ENCODE data around the gene CPEB1.
"Not testable (repeated sequence)": the region's sequence is repeated elsewhere in the genome, so short reads cannot be mapped to it uniquely, and the experiment has no call there.

Gene CPEB1

DNA sequence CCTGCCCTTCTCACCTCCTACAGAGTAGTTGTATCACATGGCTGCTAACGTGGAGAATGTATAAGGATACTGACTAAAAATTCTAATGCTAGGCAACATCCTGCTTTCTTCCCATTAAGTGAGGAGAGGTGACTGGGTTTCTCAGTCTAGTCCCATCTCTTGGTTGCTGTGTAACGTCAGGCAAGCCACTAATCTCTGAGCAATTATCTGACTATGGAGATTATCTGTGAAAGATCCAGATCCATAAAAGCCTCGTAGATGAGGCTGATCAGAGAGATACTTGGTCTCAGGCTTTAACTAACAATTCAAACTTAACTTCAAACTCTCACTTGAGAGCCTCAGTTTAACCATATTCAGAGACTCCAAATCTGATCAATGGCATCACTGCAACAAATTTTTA, 102.2 kb downstream of the CPEB1 start:
- no peak for DNase-seq (ENCODE audit: low read depth)

DNA sequence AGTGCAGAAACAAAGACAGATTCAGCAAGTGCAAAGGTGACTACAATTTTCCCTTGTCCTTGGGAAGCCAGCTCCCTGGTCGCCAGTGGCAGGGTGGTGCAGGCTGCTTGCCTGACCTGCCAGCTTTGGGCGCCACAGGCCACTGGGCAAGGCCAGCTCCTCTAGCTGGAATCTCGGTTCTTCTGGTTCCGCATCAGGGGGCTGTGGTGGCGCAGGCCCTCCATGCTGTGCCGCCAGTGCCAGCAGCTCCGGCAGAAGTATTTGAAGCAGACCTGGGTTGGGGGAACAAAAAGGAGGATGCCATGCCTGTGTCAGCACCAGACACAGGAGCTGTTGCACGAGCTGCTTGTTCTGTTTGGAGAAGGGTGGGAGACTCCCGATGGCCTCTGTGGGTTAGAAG, 102.7 kb downstream of the CPEB1 start:
- no peak for DNase-seq (ENCODE audit: low read depth)

DNA sequence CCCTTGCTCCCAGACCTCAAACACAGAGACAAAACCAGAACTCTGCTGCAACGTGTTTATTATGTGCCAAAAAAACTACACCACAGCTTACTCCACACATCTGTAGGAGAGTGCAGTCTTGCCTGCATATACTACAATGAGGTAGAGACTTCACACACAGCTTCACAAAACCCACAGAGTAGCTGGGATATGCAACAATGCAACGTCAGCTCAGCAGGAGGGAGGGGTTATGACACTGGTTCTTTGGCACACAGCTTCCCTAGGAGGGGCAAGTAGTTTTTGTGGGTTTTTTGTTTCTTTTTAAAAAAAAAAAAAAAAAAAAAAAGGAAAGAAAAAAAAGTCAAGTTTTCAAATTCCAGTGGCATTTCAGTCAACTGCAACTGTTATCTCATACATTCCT, 104.0 kb downstream of the CPEB1 start:
- no peak for DNase-seq (ENCODE audit: low read depth)

DNA sequence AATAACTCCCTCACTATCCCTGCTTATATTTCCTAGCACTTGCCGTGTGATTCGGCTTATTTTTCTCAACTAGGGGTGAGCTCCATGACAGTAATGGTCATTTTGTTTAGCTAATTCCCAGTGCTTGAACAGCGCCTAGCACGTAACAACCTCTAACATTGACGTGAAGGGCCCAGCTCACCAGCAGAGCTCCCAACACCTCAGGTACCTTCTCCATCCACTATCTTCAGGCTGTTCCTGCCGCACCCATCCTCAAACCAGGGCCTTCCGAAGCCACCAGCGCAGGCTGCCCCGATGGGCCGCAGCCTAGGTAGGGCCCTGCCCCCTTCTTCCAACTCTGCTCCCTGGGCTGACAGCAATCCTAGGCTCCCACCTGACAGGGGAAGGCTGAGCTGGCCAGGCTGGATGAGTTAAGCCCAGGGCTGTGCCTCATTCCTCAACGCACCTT, 106.2 kb downstream of the CPEB1 start:
- DNase-seq (ENCODE audit: low read depth): no peak

DNA sequence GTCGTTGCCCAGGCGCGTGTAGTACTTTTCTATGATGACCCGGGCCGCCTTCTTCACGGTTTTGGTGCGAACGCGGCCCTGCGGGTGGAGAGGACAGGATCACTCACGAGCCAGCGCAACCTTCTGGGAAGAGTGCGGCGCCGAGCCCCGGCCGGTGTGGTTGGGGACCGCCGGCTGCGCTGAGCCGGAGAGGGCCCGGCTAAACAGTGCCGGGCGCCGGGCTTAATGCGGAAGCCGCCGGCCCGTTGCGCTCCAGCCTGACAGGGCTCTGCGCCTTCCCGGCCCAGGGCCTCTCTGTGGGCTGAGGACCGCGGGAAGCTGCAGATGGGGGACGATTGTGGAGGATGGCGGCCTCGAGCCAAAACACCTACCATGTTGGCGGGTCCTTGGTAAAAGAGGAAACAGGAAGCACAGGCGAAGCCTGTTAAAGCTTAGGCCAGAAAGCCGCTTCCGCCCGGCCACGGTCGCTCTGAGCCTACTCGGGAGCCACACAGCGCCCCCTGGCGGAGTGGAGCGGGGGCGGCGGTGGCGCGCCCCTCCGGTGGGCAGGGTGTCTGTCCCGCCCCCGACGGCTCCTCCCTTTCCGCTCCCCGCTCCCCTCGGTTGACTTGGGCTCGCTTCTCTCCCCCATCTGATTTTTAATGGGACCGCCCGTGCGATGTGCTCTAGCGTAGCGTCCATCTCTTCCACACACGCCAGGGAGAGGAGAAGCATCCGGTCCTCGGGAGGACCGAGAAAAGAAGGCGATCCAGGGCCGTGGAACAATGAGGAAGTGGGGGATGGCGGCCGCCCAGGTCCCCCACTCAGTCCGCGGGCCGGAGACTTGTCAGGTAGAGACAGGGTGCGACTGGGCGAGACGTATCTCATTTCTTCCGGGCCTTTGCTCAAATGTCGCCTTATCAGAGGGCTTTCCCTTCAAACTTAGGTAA, 106.8 kb downstream of the CPEB1 start, which contains the start of gene RPS17:
RPS17 (minus strand) TSS at position 403 of the 929 bp plus-strand sequence; CDS start at position 374, 29 bp downstream.
- DNase-seq (ENCODE audit: low read depth): peak; percentile 99

DNA sequence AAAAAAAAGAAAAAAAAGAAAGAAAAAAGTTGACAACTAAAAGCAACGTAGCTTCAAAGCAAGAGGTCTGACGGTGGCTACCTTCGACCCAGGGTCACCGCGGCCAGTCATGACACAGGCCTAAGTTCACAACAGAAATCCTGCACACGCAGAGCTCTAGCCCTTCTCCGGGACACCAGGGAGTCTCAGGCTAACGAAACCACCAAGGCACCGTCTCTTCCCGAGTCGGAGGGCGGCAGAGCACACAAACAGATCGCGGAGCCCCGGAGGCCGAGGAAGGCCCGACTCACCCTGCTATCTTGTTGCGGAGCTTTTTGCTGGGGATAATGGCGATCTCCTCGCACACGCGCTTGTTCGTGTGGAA, 107.5 kb downstream of the CPEB1 start:
- no peak for DNase-seq (ENCODE audit: low read depth)

DNA sequence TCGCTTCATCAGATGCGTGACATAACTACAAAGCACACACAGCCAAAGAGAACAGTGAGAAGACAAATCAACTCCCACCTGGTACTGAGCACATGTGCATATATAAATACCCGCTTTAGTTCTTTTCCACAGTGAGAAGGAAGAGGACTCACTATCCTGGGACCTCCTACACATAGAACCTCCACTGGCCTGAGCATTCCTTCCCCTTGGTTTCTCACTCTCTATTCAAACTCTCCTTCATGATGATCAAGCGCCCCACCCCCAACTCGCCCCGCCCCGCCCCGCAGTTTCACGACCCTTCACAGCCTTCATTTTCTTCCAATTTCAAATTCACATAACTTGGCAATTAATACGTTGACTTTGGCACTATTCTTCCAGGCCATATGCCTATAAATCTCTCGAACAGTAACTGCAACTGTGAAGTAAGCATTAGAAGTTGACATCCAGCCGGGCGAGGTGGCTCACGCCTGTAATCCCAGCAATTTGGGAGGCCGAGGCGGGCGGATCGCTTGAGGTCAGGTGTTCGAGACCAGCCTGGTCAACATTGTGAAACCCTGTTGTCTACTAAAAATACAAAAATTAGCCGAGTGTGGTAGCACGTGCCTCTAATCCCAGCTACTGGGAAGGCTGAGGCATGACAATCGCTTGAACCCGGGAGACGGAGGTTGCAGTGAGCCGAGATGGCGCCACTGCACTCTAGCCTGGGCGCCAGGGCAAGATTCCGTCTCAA, 108.0 kb downstream of the CPEB1 start:
- no peak for DNase-seq (ENCODE audit: low read depth)

DNA sequence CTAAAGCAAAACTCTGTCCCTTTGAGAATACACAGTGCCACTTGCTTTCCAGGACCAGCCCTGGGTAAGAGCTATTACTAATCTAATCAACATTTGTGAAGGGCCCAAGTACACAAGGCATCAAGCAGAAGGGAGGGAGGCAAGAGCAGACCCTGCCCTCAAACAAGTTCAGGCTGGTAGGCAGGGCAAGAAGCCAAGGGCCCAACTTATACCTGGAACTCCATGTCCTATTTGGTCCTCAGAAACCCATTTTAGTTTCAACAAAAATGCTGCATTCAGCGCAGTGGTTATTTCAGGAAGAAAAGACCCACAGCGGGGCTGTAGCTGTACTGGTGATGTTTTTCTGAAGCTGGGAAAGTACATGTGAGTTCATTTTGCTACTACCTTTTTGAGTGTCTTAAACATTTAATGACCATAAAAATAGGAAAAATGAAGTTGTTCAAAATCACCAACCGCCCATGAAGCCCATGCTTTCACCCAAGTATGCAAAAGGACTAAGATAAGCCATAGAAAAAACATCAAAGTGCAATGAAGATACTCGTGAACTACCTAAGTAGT, 109.7 kb downstream of the CPEB1 start:
- DNase-seq (ENCODE audit: low read depth): no peak

DNA sequence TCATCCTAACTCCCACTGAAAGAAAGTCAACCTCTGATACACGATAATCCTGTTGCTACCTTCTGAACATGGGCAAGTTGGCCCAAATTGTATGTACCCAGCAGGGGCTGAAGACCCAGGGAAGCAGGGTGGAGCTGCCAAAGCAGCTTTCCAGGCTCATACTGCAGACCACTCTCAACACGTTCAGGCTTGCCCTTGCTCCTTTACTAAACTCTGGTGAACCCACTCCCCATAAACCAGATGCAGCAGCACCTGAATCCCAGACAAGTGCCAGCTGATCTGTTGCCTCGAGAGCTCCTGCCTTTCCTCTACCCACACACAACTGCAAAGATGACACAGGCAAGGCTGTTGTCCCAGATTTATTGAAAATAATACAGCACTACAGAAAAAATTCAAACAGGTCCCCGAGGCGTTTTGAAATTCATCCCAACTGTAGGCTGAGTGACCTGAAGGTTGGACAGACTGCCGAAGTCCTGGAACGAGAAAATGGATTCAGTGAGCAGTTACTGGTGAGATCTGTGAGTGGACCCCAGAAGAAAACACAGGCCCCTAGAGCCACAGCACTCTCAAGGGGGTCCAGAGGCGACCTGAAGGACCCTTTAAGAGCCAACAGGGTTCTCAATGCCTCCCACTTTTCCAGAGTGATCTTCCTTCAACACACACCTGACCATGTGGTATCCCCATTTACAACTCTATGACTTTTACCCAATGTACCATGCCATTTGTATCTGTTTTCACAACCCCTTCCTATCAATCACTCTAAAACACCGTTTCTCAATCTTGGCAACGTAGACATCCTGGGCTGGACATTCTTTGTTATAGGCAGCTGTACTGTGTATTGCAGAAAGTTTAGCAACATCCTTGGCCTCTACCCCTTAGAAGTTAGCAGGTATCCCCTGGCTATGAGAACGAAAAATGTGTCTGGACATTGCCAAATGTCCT, 110.5 kb downstream of the CPEB1 start:
- no peak for DNase-seq (ENCODE audit: low read depth)

DNA sequence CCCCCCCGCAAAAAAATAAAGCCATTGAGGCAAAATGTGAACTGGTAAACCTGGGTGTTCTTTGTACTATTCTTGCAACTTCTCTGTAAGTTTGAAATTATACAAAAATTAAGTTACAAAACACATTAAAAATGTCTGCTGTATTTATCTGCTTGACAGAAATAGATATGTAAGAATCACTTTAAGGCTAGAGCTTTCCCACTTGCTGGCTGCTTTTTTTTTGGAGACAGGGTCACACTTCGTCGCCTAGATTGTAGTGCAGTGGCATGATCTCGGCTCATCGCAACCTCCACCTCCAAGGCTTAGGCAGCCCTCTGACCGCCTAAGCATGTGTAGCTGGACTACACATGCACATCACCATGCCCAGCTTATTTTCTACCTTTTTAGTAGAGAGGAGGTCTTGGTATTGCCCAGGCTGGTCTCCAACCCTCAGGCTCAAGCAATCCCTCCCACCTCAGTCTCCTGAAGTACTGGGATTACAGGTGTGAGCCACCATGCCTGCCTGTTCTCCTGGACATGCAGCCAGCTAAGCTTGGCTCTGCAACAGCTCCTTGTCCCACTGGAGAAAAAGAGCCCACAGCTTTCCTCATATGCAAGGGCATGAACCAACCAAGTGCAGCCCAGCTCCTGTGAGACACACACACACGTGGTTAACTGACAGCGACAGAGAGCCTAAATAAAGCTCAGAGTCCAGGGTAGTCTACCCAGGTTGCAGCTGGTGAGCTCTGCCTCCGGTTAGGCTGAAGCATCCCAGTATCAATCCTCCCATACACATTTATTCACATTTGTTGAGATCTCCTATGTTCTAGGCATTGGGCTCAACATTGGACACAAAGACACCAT, 111.4 kb downstream of the CPEB1 start:
- no peak for DNase-seq (ENCODE audit: low read depth)

DNA sequence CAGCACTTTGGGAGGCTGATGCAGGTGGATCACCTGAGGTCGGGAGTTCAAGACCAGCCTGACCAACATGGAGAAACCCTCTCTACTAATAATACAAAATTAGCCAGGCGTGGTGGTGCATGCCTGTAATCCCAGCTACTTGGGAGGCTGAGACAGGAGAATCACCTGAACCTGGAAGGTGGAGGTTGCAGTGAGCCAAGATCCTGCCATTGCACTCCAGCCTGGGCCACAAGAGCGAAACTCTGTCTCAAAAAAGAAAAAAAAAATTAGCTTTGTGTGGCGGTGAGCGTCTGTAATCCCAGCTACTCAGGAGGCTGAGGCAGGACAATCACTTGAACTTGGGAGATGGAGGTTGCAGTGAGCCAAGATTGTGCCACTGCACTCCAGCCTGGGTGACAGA, 112.0 kb downstream of the CPEB1 start:
- not testable (repeated sequence) for DNase-seq (ENCODE audit: low read depth)

DNA sequence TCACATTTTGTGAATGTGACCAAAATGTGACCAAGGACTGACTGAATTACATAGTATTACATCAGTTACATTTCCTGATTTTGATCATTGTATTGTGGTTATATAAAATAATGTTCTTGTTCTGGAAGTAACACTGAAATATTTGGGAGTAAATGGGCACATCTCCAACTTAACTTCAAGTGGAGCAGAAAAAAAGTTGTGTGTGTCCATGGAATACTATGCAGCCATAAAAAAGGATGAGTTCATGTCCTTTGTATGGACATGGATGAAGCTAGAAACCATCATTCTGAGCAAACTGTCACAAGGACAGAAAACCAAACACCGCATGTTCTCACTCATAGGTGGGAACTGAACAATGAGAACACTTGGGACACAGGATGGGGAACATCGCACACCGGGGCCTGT, 112.7 kb downstream of the CPEB1 start:
- DNase-seq (ENCODE audit: low read depth): not testable (repeated sequence)

DNA sequence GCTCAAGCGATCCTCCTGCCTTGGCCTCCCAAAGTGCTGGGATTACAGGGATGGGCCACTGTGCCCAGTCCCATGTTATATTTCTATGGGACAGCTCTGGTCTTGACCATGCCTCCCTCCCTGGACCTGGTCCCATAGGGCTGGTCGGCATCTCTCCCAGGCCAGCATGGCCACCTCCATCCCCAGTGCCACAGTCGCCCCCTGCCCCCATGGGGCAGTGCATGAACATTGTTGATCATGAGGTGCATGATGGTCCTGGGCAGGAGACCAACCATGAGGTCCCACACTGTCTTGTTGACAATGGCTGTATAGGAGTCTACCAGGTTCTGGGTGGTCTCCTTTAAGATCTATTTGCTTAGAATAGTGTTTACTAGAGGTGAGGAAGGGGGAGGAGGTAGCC, 113.4 kb downstream of the CPEB1 start:
- no peak for DNase-seq (ENCODE audit: low read depth)

DNA sequence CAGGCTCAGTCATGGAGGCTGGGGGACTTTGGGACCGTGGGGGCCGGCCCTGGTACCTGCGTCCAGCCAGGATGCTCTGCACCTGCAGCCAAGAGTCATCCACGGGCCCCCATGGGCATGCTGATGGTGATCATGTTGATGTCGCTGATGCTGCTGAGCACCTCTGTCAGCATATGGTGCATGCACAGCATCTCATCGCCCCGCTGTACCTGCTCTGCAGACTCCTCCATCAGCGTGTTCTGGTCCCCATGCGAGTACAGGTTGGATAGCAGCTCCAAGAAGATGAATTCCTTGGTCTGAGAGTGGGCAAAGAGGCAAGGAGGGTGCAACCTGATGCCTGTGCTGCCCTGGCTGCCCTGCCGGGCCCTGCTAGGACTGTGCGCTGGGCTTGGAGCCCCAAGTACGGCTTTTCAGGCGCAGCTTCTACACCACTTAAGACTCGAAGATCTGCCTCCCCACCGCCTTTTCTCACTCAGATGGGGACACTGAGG, 114.1 kb downstream of the CPEB1 start:
- DNase-seq (ENCODE audit: low read depth): no peak

DNA sequence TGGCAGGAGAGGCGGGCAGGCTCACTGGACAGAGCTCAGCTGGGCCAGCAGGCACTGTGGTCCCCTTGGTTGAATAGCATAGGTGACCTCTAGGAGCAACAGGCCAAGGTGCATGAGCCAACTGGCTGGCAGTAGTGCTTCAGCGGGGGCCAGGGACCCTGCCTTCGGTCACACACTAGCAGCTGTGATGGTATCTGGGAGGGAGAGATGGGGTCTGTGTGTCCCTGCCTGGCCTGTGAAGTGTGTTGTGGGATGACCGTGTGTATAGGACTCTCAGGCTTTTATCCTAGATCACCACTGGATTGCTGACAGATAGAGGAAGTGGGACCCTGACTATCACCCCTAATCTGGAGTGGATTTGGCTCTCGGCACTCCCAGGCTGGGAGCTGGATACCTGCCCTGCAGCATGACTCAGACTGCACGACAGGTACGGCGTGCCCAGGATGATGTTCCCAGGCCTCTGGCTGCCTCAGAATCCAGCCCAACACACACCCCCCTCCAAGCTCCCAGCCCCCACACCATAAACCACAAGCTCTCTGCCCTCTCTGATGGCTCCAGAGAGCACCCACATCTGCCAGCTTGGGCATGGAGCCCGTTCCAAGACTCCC, 114.7 kb downstream of the CPEB1 start:
- no peak for DNase-seq (ENCODE audit: low read depth)

DNA sequence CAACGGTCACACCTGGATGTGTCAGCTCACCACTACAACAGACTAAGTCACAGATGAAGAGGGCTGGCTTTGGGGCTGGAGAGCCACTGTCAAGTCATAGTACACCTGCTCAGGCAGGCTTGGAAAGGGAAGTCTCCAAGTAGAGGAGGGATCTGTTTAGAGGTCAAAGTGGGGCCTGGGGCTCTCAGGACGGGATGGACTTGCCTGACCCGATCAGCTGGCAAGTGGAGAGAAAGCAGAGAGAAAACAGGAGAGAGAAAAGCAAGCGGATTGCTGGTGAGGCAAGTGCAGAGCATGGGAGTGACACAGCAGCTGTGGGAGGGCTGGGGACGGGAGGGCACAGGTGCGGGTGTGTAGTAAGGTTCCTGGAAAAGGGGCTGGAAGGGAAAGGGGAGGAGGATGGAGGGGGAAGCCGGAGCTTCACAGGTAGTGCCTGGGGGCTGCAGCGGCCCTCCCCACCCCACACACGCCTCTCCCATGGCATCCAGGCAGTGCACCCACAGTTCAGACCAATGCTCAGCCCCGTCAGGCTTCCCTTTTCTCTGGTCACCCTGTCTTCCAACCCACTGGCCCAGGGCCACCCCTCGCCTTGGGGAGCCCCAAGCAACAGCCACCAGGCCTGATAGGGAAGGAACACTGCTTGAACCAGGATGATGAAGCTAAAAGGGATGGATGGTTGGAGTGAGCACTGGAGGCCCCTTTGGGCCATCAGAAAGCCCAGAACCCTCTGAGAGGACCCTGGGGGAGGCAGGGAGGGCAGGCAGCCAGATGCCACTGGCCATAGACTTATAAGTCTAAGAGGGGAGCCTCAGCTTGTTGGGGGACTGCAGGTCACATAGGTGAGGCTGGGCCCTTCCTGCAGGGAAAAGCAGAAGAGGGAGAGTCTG, 115.4 kb downstream of the CPEB1 start:
- no peak for DNase-seq (ENCODE audit: low read depth)

DNA sequence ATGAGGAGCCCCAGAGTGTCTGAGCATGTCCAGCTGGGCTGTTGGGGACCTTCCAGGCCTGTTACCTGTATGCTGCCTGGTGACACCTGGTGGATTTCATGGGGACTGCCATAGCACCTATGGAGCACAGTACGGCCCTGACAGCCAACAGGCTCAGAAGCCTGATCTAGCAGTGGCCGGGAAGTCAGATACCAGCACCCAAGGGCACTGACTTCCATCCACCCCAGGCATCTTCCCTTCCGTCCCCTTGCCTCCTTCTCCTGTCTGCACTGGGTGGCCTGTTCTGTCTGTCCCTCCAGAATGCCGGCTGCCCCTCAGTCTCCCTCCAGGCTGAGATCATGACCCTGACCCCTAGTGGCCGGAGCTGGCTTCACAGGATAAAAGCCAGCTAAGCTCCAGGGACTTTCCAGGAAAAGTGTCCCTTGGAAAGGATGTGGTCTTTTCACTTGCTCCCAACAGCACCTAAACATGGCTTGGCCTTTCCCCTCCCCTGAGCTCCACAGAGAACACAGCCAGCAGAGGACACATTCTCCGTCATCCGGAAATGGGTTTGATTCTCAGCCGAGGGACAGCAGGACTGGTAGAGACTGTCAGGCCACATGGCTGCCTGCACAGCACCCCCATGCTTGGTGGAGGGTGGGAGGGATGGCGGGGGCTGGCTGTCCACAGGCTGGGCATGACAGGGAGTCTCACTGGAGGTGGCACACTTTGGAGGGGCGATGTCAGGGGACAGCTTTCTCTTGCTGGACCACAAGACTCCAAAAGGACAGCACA, 116.4 kb downstream of the CPEB1 start:
- DNase-seq (ENCODE audit: low read depth): no peak

DNA sequence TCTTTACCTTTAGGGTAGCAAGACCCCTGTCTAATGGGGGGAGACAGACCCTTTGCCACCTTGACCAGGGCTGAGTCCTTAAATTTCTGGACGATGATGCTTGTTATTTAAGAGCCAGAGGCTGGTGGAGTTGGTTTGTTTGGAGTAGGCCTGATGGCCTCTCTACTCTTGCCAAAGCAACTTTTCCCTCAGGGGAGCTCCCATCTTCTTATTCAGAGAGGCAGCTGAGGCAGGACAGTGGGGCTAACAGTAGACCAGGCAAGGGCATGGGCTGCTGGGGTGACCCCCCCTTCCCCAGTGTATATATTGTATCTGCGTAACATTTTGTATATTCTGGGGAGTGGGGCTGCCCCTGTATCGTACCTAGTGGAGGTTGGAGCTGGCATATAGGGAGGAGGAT, 117.2 kb downstream of the CPEB1 start:
- no peak for DNase-seq (ENCODE audit: low read depth)
